ENCODE measurements around the gene NEU4. TPM values are rescaled to one million over a fixed set of nuclear protein-coding genes. Genes with fewer than 3 reads are reported as not detected.

The NEU4 gene
- total RNA-seq, 1 donor from 2014 or later: not detected

- intact Hi-C loops (cut with DNase I): no loop called here
- DNase-seq (ENCODE audit: low spot score) (peak; percentile 89), ATAC-seq (peak; percentile 88)
Observed at GRCh38 chr2:241844066-241844728, 35.2 kb downstream of the NEU4 start.

GRCh38 chr2:241844831-241845578 lies 36.0 kb downstream of the NEU4 start:
- ATAC-seq (no peak), DNase-seq (ENCODE audit: low spot score) (peak; percentile 59)
- intact Hi-C loops (cut with DNase I): no loop called here

GRCh38 chr2:241846406-241846805 lies 37.4 kb downstream of the NEU4 start:
- intact Hi-C loops (cut with DNase I): no loop called here
- DNase-seq (ENCODE audit: low spot score) (no peak), ATAC-seq (no peak)

GRCh38 chr2:241848761-241849615 lies 40.0 kb downstream of the NEU4 start:
- no peak for ATAC-seq
- intact Hi-C loops (cut with DNase I): no loop called here
- DNase-seq (ENCODE audit: low spot score): no peak

GRCh38 chr2:241849616-241850543 lies 40.9 kb downstream of the NEU4 start:
- DNase-seq (ENCODE audit: low spot score) (no peak), ATAC-seq (no peak)
- intact Hi-C loops (cut with DNase I): no loop called here

- ATAC-seq: no peak
- DNase-seq (ENCODE audit: low spot score): no peak
- intact Hi-C loops (cut with DNase I): no loop called here
Observed at GRCh38 chr2:241850544-241851324, 41.7 kb downstream of the NEU4 start.

- no peak for DNase-seq (ENCODE audit: low spot score)
- no peak for ATAC-seq
- intact Hi-C loops (cut with DNase I): no loop called here
Observed at GRCh38 chr2:241851325-241852115, 42.5 kb downstream of the NEU4 start.

- ATAC-seq (no peak), DNase-seq (ENCODE audit: low spot score) (peak; percentile 57)
Observed at GRCh38 chr2:241852116-241852980, 43.4 kb downstream of the NEU4 start.

GRCh38 chr2:241852981-241853631 lies 44.1 kb downstream of the NEU4 start:
- peak; percentile 51 for DNase-seq (ENCODE audit: low spot score)
- ATAC-seq: no peak
- intact Hi-C loops (cut with DNase I): no loop called here

More at GRCh38 chr2:241852116-241852980, 43.4 kb downstream of the NEU4 start:
- intact Hi-C loops (cut with DNase I): no loop called here

- DNase-seq (ENCODE audit: low spot score) (peak; percentile 58), ATAC-seq (no peak)
- intact Hi-C loops (cut with DNase I): no loop called here
Observed at GRCh38 chr2:241853651-241854341, 44.8 kb downstream of the NEU4 start.

GRCh38 chr2:241854342-241855244 lies 45.6 kb downstream of the NEU4 start:
- DNase-seq (ENCODE audit: low spot score): no peak
- ATAC-seq: no peak
- intact Hi-C loops (cut with DNase I): no loop called here

- DNase-seq (ENCODE audit: low spot score) (peak; percentile 55), ATAC-seq (no peak)
- intact Hi-C loops (cut with DNase I): no loop called here
Observed at GRCh38 chr2:241855245-241855887, 46.4 kb downstream of the NEU4 start.

- DNase-seq (ENCODE audit: low spot score): peak; percentile 55
- intact Hi-C loops (cut with DNase I): no loop called here
- no peak for ATAC-seq
Observed at GRCh38 chr2:241855888-241856422, 47.0 kb downstream of the NEU4 start.
